Prostate gland (tissue), 2 donors: Measurements from ENCODE around the gene ARMC3.

ENCODE experiments used
- POLR2A ChIP-seq: fragments of 450-650 bp; IDR thresholded peaks from one replicate; pipeline ENCODE4 v1.6.1; 2016; ENCODE audit warnings: antibody characterized with exemption, mild to moderate bottlenecking
- POLR2AphosphoS5 ChIP-seq: sonication (generic); formaldehyde crosslinking; IDR thresholded peaks from one replicate; pipeline ENCODE4 v1.6.1; 2017; ENCODE audit warnings: antibody characterized with exemption
- TF ChIP-seq, protein P1 (sequence below), 4 experiments: fragments of 200-600 bp in 2 of 4; fragments of 450-650 bp in 2 of 4; sonication (generic) in 2 of 4; IDR thresholded peaks; 1 replicate in 3 of 4; 2 replicates in 1 of 4; pipeline ENCODE4 v1.5.1; 2016 to 2019; ENCODE audit warnings: antibody characterized with exemption in 4 of 4, mild to moderate bottlenecking in 2 of 4, moderate library complexity in 2 of 4

- TF ChIP-seq POLR2A (no peak), POLR2AphosphoS5 (no peak)
- TF ChIP-seq, protein P1, sequence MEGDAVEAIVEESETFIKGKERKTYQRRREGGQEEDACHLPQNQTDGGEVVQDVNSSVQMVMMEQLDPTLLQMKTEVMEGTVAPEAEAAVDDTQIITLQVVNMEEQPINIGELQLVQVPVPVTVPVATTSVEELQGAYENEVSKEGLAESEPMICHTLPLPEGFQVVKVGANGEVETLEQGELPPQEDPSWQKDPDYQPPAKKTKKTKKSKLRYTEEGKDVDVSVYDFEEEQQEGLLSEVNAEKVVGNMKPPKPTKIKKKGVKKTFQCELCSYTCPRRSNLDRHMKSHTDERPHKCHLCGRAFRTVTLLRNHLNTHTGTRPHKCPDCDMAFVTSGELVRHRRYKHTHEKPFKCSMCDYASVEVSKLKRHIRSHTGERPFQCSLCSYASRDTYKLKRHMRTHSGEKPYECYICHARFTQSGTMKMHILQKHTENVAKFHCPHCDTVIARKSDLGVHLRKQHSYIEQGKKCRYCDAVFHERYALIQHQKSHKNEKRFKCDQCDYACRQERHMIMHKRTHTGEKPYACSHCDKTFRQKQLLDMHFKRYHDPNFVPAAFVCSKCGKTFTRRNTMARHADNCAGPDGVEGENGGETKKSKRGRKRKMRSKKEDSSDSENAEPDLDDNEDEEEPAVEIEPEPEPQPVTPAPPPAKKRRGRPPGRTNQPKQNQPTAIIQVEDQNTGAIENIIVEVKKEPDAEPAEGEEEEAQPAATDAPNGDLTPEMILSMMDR (IDR thresholded peaks at IDR 0.05): peak in 1 of 4 experiments; percentile 12
Measured at GRCh38 chr10:23081891-23082290, 154.0 kb downstream of the ARMC3 start.
